Left ventricle myocardium inferior (tissue), 1 donor: ENCODE data around the gene TMEM132D. TPM values are rescaled to one million over a fixed set of nuclear protein-coding genes. Genes with fewer than 3 reads are reported as not detected.

Experiments used
- DNase-seq: peaks from one replicate; pipeline ENCODE4 v3.0.0-alpha.2; 2020
- H3K27ac ChIP-seq: fragments of 200-600 bp; replicated peaks from 2 replicates; pipeline ENCODE4 v1.8.0; 2021
- H3K27me3 ChIP-seq: fragments of 200-600 bp; 2 replicates; pipeline ENCODE4 v1.8.0; 2021; ENCODE audit warnings: low read depth
- H3K36me3 ChIP-seq: fragments of 200-600 bp; 2 replicates; pipeline ENCODE4 v1.8.0; 2021
- H3K4me1 ChIP-seq: fragments of 200-600 bp; 2 replicates; pipeline ENCODE4 v1.8.0; 2021
- H3K4me3 ChIP-seq: fragments of 200-600 bp; 2 replicates; pipeline ENCODE4 v1.8.0; 2021; ENCODE audit warnings: mild to moderate bottlenecking, moderate library complexity
- H3K9me3 ChIP-seq: fragments of 200-600 bp; replicated peaks from 2 replicates; pipeline ENCODE4 v1.8.0; 2021
- CTCF ChIP-seq: fragments of 200-600 bp; IDR thresholded peaks from 2 replicates; pipeline ENCODE4 v1.8.0; 2021; ENCODE audit warnings: antibody characterized with exemption, mild to moderate bottlenecking, borderline replicate concordance
- intact Hi-C: fragments of 100-400 bp; cut with micrococcal nuclease; formaldehyde crosslinking; loops from one replicate; pipeline ENCODE4 v1.11.0; 2022
- total RNA-seq: library from RNA; stranded (reverse); fragmentation: NEBNext Ultra II Directional; extraction: Animal tissue kit (Norgen Biotek cat#: 25700); gene quantifications from one replicate; pipeline ENCODE4 v1.2.1, GENCODE V29; 2021
- donor health status: DM: no; HTN: yes; CAD: no; lungs with severe emphysema.

TMEM132D gene
- total RNA-seq, 1 donor from 2014 or later, result not detected

- H3K27me3 ChIP-seq, result peaks cover 10% of the 10 kb centered on the region
- H3K36me3 ChIP-seq, result no peaks in the 10 kb centered on the region
- intact Hi-C loops, result no loop called here
- DNase-seq, result no peak
- no peak overlapping the region for H3K4me3 ChIP-seq
- no peak for TF ChIP-seq CTCF
- H3K4me1 ChIP-seq, result no peaks in the 10 kb centered on the region
- no peak overlapping the region for H3K27ac ChIP-seq
- peaks cover 17% of the 10 kb centered on the region for H3K9me3 ChIP-seq
Measured at GRCh38 chr12:129765719-129766118, 138.1 kb downstream of the TMEM132D start.

GRCh38 chr12:129762436-129762835, 141.4 kb downstream of the TMEM132D start:
- intact Hi-C loops, result no loop called here
- Histone ChIP-seq H3K27me3 (no peaks in the 10 kb centered on the region), H3K4me1 (no peaks in the 10 kb centered on the region), H3K36me3 (no peaks in the 10 kb centered on the region), H3K4me3 (no peak overlapping the region), H3K27ac (no peak overlapping the region), H3K9me3 (peaks cover 17% of the 10 kb centered on the region)
- no peak for TF ChIP-seq CTCF
- DNase-seq, result no peak

GRCh38 chr12:129753586-129753985, 150.2 kb downstream of the TMEM132D start:
- DNase-seq, result no peak
- Histone ChIP-seq H3K9me3 (no peaks in the 10 kb centered on the region), H3K27me3 (no peaks in the 10 kb centered on the region), H3K4me1 (no peaks in the 10 kb centered on the region), H3K36me3 (no peaks in the 10 kb centered on the region), H3K4me3 (no peak overlapping the region), H3K27ac (no peak overlapping the region)
- intact Hi-C loops, result no loop called here
- no peak for TF ChIP-seq CTCF

GRCh38 chr12:129750421-129750820, 153.4 kb downstream of the TMEM132D start:
- H3K27me3 ChIP-seq, result no peaks in the 10 kb centered on the region
- H3K36me3 ChIP-seq, result no peaks in the 10 kb centered on the region
- no peak overlapping the region for H3K4me3 ChIP-seq
- H3K27ac ChIP-seq, result no peak overlapping the region
- TF ChIP-seq CTCF, result no peak
- no peak for DNase-seq
- H3K4me1 ChIP-seq, result no peaks in the 10 kb centered on the region
- H3K9me3 ChIP-seq, result no peaks in the 10 kb centered on the region
- intact Hi-C loops, result no loop called here

GRCh38 chr12:129746318-129746717, 157.5 kb downstream of the TMEM132D start:
- H3K36me3 ChIP-seq, result no peaks in the 10 kb centered on the region
- H3K27me3 ChIP-seq, result no peaks in the 10 kb centered on the region
- no peak for TF ChIP-seq CTCF
- no peak for DNase-seq
- intact Hi-C loops, result no loop called here
- H3K4me1 ChIP-seq, result no peaks in the 10 kb centered on the region
- no peak overlapping the region for H3K4me3 ChIP-seq
- H3K9me3 ChIP-seq, result peaks cover 4% of the 10 kb centered on the region
- no peak overlapping the region for H3K27ac ChIP-seq

- TF ChIP-seq CTCF, result no peak
- H3K36me3 ChIP-seq, result no peaks in the 10 kb centered on the region
- intact Hi-C loops, result no loop called here
Measured at GRCh38 chr12:129729170-129729569, 174.7 kb downstream of the TMEM132D start.

More at GRCh38 chr12:129729170-129729569, 174.7 kb downstream of the TMEM132D start:
- Histone ChIP-seq H3K27me3 (no peaks in the 10 kb centered on the region), H3K4me1 (no peaks in the 10 kb centered on the region), H3K4me3 (no peak overlapping the region), H3K27ac (no peak overlapping the region), H3K9me3 (peaks cover 25% of the 10 kb centered on the region)
- DNase-seq, result no peak
